ENCODE results near the gene TGM1.

The TGM1 gene

GRCh38 chr14:24255931-24256711 lies 6.9 kb downstream of the TGM1 start:
- in situ Hi-C loops (cut with MboI; ENCODE audit: low sequenced_read_pairs) = no loop called here

DNA sequence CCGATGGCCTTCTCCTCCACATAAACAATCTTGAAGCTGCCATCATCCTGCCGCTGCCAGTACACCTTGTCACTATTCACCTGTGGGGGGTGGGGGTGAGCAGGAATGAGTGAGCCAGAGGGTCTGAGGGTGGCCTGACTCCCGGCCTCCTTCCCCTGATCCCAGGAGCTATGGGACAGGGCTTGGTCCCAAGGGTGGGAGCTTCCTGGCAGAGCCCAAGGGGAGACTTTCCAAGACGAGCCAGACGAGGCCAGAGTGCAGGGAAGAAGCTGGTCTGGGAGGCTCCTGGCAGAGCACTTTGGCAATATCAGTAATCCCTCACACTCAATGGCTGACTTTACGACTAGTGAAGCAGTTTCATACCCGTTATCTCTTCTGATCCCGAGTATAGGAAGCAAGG lies 7.5 kb downstream of the TGM1 start:
- in situ Hi-C loops (cut with MboI; ENCODE audit: low sequenced_read_pairs) = no loop called here

GRCh38 chr14:24254630-24255392 lies 8.2 kb downstream of the TGM1 start:
- in situ Hi-C loops (cut with MboI; ENCODE audit: low sequenced_read_pairs) = no loop called here

DNA sequence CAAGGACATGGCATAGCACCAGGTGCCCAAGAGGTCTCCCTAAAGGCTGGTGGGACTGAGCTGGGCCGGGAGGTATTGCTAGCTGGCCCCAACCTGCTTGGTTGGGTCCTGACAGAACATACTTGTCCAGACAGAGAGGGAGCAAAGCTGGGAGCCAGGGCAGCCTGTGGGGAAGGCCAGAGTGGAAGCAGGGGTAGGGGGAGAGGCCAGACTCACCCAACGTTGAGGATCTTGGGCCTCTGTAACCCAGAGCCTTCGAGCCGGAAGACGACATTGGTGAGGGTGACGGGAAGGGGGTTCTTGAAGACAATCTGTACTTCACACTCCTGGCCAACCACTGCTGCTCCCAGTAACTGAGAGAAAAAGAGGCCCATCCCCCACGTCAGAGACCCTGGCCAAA lies 9.0 kb downstream of the TGM1 start:
- in situ Hi-C loops (cut with MboI; ENCODE audit: low sequenced_read_pairs) = no loop called here

DNA sequence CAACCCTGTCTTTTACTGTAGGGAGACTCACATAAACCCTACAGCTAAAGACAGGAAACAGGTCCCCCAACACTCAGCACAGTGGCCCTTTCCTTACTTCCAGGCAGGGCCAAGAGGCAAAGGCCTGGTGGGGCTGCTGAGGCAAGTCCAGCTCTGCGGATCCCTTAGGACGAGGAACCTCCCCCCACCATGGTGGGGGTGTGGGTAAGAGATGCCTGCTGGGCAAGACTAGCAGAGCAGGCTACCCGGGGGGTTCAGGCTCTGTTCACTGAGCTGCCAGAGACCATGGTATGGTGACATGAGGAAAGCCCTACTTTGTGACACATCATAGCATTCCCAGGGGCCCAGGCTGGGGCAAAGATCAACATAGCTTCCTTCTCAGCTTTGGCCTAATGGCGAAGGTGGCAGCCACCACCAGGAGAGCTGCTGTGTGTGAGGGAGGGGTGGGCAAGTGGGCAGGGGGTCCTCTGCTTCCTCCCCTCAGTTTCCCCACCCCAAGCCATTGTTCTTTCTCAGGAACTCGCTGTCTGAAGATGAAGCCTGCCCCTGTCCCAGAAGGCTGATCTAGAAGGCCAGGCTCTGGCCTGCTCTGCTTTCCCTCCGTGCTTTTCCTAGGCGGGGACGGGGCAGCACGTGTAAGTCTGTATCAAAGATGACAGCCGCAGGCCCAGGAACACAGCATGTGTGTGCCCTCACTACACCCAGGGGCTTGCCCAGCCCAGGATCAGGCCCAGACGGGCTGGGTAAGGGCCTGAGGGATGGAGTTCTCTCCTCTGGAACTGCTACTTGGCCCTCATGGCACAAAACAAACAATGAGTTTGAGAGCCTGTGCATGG lies 10.5 kb downstream of the TGM1 start:
- in situ Hi-C loops (cut with MboI; ENCODE audit: low sequenced_read_pairs) = no loop called here

- in situ Hi-C loops (cut with MboI; ENCODE audit: low sequenced_read_pairs) = no loop called here
Observed at GRCh38 chr14:24251880-24252288, 11.1 kb downstream of the TGM1 start.

DNA sequence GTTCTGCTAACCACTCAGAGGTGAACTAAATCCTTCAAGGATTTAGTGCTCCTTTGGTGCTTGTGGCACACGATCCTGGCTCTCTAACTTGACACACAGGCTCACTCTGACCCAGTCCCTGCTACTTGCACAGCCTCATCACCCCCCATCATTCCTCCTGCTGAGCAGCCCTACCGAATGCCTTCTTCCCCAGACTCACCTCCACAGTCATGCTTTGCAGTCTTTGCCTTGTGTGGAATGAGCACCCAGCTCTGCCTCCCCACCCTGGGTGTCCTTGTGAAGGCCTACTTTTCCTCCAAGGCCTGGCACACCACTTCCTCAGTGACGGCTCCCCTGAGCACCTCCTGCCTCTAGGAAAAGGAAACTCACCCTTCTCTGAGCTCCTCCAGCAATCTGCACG lies 12.6 kb downstream of the TGM1 start:
- in situ Hi-C loops (cut with MboI; ENCODE audit: low sequenced_read_pairs) = no loop called here

GRCh38 chr14:24249230-24250021 lies 13.6 kb downstream of the TGM1 start:
- in situ Hi-C loops (cut with MboI; ENCODE audit: low sequenced_read_pairs) = loop anchor here (25.0 kb wide), 1 partner anchor 188 kb away; the partner anchor contains the start of genes CBLN3, KHNYN and SDR39U1

DNA sequence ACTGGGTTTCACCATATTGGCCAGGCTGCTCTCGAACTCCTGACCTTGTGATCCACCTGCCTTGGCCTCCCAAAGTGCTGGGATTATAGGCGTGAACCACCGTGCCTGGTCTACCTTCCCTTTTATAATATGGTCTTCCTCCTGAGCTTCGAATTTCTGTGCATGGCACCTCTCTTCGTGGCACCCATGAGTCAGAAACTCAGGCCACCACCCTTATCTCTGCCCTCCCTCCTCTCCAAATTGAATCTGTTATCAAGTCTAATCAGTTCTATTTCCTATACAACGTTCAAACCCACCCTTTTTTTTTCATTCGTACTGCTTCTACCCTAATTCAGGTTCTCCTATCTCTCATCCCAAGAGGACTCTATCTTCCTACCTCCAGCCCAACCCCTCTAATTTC lies 15.6 kb downstream of the TGM1 start:
- in situ Hi-C loops (cut with MboI; ENCODE audit: low sequenced_read_pairs) = loop anchor here (25.0 kb wide), 1 partner anchor 190 kb away; the partner anchor contains the start of genes CBLN3, KHNYN and SDR39U1

DNA sequence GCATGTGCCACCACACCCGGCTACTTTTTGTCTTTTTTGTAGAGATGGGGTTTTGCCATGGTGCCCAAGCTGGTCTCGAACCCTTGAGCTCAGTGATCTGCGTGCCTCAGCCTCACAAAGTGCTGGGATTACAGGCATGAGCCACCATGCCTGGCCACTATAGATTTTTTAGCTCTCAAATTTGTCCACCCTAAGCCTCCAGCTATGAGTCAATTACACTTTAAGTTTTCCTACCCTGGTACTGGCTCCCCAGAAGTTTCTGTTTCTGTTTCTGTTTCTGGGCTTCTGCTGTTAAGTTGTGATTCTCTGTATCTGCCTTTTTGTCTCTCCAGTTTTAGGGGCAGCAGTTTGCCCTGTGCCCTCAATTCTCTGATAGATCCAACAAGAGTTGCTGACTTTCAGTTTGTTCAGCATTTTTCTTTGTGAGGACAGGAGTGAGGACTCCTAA lies 16.2 kb downstream of the TGM1 start:
- in situ Hi-C loops (cut with MboI; ENCODE audit: low sequenced_read_pairs) = loop anchor here (25.0 kb wide), 1 partner anchor 191 kb away; the partner anchor contains the start of genes CBLN3, KHNYN and SDR39U1

DNA sequence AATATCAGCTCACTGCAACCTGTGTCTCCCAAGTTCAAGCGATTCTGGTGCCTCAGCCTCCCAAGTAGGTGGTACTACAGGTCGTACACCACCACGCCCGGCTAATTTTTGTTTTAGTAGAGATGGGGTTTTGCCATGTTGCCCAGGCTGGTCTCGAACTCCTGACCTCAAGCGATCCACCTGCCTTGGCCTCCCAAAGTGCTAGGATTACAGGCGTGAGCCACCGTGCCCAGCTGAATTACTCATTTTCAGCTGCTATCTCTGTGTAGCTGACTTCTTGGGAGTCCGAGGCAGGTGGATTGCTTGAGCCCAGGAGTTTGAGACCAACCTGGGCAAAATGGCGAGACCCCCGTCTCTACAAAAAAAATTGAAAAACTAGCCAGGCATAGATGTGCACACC lies 17.6 kb downstream of the TGM1 start:
- in situ Hi-C loops (cut with MboI; ENCODE audit: low sequenced_read_pairs) = loop anchor here (25.0 kb wide), 1 partner anchor 192 kb away; the partner anchor contains the start of genes CBLN3, KHNYN and SDR39U1

GRCh38 chr14:24243336-24243836 lies 19.6 kb downstream of the TGM1 start:
- in situ Hi-C loops (cut with MboI; ENCODE audit: low sequenced_read_pairs) = loop anchor here (5.0 to 25.0 kb wide), 2 partner anchors 54 to 194 kb away; partner anchors contain the start of genes CBLN3, DHRS1, KHNYN and NOP9

DNA sequence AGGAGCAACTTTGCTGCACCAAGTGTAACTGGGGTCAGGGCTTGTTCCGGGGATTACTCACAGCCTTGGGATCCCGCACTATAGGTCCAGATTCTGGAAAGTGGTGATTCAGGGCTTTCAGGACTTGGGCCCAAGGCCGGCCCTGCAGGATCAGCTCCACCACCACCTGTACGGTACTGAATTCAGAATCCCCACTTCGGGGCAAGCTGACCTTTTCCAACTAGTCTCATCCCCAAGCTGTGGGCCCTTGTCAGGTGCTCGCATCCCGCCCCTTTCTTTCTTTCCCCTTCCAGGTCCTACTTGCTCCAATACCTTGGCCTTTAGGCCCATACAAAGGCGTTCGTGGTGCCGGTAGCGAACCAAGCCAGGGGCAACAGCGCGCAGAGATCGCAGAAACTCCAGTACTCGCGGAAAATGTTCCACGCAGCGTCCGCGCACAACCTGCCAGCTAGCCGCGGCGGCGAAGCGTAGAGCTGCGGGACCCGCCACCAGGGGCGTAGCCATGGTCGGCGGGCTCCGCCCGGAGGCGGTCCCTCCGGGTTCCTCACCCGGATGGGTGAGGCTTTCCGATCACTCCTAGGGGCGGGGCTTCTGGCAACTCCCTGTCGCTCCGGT lies 21.0 kb downstream of the TGM1 start:
- in situ Hi-C loops (cut with MboI; ENCODE audit: low sequenced_read_pairs) = loop anchor here (5.0 to 25.0 kb wide), 2 partner anchors 55 to 195 kb away; partner anchors contain the start of genes CBLN3, DHRS1, KHNYN and NOP9

DNA sequence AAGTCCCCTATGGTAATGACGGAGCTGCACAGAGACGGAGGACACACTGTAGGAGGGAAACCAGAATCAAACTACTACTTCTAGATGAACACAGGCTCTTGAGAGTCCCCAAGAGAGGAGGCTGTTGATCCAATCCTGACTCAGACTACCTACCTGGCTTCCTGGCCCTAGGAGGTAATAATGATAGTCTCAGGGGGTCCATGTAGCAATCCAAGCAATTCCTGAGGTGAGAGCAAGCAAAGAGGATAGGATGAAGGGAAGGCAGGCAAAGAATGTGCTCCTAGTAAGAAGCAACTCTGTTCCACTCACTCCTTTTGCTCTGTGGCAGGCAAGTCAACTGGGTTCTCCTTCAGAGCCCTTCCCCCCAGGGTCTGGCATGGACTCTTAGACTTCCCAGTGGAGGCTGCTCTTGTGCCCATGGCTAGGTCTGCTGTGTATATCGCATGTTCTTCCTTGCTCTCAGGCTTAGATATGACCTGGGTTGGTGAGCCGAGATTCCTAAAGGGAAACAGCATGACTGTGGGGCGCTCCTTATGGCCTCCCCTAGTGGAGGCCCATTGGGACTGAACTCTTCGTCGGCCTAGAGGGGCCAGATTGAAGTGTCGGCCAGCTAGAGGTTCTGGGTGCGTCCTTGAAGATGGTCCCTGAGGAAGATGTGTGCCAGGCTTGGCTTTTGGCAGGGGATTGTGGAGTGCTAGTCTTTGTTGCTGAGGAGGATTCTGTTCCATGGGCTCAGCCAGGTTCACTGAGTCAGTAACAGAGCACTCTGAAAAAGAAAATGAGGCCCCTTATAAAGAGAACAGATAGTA lies 22.7 kb downstream of the TGM1 start:
- in situ Hi-C loops (cut with MboI; ENCODE audit: low sequenced_read_pairs) = loop anchor here (5.0 to 25.0 kb wide), 2 partner anchors 57 to 197 kb away; partner anchors contain the start of genes CBLN3, DHRS1, KHNYN and NOP9

DNA sequence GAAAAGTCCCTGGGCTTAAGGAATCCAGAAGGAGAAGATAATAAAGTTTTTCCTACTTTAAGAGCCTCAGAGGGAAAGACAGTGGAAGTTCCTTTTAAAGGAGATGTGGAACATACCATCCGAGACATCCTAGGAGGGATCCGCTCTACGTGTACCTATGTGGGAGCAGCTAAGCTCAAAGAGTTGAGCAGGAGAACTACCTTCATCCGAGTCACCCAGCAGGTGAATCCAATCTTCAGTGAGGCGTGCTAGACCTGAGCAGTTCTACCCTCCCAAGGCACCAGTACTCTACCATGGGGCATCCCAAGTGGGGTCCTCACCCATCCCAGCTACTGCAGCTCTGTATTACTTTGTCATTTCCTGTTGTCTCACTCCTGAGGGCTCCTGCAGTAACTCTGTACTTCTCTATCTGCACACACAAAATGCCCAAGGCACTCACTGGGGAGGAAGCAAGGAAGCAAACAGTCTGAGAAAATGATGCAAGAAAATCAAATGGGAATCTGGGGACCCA lies 24.4 kb downstream of the TGM1 start:
- in situ Hi-C loops (cut with MboI; ENCODE audit: low sequenced_read_pairs) = loop anchor here (25.0 kb wide), 1 partner anchor 199 kb away; the partner anchor contains the start of genes CBLN3, KHNYN and SDR39U1

DNA sequence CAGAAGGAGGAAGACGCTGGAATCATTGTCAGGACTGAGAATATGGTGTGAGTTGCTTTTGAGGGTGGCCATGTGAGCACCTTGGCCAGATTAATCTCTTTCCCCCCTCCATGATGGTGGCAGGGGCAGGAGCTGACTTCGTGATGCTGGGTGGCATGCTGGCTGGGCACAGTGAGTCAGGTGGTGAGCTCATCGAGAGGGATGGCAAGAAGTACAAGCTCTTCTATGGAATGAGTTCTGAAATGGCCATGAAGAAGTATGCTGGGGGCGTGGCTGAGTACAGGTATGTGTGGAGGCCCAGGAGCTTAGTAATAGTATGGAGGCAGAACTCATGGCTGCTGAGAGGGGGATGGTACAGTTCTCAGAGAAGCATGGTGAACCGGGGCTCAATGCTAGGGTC lies 24.9 kb downstream of the TGM1 start:
- in situ Hi-C loops (cut with MboI; ENCODE audit: low sequenced_read_pairs) = loop anchor here (25.0 kb wide), 1 partner anchor 199 kb away; the partner anchor contains the start of genes CBLN3, KHNYN and SDR39U1

DNA sequence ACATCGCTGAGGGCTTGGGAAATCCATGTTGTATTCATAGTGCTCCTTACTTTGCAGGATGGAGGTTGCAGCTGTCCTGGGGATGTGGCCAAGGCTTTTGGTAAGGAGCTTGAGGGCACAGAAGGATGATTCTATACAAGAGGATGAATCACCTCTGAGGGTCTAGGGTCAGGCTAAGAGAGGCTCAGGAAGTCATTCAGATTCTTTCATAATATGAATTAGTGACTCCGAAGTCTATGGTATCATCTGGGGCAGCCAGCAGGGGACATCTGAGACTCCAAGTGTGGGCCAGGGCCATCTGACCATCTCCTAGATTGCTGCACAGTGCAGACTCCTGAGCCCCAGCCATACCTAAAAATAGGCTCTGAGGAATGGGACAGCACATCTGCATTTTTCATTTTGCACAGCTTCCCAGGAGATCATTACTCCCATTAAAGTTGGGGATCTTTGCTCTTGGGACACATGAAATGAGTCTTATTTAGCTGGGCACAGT lies 25.5 kb downstream of the TGM1 start:
- in situ Hi-C loops (cut with MboI; ENCODE audit: low sequenced_read_pairs) = loop anchor here (25.0 kb wide), 1 partner anchor 200 kb away; the partner anchor contains the start of genes CBLN3, KHNYN and SDR39U1

Measured in HL-60/S4 treated with retinoic acid at 250 ng/mL for 4 days and 3 days (cell line).